Activated CD4-positive, alpha-beta T cell treated with anti-CD3 and anti-CD28 coated beads, Interleukin-2, amount 50 U/mL, for 4 hours (primary cell): ENCODE measurements around the gene APBB2.

Source experiments
- DNase-seq, 2 experiments: peaks; one replicate each; pipeline ENCODE4 v3.0.0-alpha.2; 2020

The APBB2 gene

DNA sequence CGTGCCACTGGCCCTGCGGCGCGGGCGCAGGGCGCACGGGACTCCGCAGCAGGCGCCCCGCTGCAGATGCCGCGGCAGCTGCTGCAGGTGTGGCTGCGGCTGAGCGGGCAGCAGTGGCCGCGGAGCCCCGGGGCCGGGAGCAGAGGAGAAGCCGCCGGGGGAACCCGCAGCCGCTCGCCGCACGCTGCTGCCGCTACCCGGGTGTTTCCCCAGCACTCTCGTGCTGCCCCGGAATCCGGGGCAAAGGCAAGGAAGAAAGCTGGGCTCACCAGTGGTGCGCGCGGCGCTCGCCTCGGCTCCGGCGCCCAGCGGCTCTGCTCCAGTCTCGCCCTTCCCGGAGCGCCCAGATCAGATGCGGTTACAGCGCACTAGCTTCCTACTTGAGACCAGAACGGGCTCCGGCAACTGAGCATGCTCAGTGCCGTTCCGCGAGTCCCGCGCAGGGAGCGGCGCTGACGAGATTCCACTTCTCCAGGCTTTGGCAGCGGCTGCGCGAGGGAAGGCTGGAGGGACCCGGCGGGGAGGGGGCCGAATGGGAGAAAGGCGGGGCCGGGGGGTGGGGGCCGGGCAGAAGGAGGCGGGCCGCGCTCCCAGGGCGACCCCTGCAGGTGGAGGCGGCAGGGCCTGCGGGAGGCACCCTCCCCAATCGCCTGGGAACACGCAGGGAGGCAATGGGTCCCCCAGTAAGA lies at the start of gene APBB2:
APBB2 (minus strand) TSS at position 407 of the 689 bp plus-strand sequence. CDS start 181,288 bp downstream, outside the sequence.
- DNase-seq, result peak; percentile 6 to 7

DNA sequence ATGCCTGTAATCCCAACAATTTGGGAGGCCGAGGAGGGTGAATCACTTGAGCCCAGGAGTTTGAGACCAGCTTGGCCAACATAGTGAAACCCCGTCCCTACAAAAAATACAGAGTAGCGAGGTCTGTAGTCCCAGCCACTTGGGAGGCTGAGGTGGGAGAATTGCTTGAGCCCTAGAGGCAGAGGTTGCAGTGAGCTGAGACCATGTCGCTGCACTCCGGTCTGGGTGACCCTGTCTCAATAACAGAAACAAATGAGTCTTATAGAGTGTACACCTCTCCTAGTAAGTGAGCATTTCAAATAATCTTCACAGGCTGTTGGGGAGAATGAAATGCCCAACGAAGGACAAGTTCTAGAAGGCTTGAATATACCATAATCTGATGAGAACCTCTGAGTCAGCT lies 47.9 kb upstream of the APBB2 start:
- DNase-seq, result no peak

DNA sequence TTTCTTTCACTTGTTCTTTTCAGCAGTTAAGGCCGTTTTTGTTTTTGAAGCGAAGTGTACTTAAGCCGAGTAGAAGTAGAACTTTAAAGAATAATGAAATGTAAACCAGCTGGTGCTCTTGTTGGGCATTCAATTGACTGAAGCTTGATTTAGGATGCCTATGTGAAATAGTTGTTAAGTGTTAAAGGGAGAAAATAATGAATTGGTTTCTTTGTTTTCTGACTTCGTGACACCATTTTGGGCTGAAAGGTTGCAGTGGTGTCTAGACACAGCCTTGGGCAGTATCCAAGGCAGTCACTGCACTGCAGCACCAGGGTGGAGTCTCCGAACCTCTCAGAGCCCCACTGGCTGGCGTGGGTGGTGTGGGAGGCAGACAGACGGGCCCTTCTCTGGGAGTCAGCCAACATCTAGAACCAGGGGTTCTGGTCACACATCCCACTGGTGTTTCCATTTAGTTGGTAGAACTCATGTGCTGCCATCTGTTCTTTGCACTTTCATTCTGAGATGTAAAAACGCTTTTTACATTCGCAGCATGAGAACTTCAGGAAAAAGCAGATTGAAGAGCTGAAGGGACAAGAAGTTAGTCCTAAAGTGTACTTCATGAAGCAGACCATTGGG lies 45.9 kb upstream of the APBB2 start:
- no peak for DNase-seq

DNA sequence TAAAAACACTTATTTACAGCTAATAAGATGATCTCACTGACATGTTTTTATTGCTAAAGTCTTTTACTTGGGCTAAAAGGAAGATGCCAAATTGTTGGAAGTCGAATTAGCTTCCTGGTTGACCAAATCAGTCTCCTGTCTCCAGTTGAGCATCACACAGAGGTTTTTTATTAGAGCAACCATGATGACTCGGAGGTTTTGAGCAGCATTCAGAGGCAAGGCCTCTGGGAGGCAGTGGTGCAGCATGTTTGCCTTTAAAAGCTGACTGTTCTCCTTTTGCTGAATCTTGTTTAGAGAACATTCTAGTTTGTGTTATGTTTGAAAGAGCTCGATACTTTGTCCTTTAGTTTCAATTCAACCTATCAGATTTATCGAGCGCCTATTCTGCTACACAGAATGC lies 44.4 kb upstream of the APBB2 start:
- no peak for DNase-seq

DNA sequence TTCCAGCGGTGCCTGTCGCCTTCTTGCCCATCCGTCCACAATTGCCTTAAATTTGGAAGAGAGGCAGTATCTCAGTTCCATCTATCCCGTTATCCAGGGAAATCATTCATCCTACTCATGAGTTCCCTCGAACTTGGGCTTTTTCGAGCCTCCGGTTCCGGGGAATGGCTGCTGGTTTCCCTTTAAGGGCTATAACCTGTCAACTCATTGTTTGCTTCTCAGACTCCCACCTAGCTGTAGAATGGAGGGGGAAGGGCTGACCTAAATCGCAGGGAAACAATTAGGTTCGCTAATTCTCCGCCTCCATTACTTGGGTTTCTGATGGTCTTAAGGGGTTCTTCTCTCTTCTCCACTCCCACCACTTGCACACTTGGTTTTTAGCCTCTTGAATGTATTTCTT lies 43.6 kb upstream of the APBB2 start:
- DNase-seq, result no peak

DNA sequence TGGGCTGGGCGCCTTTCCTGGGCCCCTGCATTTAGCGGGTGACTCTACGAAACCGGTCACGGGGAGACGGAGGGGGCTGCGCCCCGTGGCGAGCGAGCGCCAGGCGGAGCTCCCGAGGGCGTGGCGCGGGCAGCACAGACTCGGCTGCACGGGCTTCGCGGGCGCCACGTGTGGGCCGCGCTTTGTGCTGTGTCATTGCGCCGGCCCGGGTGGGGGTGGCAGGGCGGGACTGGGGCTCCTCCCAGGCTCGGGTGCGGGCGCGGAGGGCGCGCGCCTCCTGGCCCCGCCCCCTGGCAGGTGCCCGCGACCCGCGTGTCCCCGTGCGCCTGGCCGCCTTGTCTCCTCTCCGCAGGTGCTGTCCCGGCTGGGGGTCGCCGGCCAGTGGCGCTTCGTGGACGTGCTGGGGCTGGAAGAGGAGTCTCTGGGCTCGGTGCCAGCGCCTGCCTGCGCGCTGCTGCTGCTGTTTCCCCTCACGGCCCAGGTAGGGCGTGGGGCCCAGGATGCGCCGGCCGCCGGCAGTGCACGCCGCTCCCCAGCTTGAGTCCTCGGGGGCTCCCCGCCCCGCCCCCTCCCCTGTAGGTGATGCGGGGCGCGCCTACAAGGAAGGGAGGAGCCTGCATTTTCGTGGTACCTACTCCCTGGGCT lies 43.0 kb upstream of the APBB2 start:
- no peak for DNase-seq

DNA sequence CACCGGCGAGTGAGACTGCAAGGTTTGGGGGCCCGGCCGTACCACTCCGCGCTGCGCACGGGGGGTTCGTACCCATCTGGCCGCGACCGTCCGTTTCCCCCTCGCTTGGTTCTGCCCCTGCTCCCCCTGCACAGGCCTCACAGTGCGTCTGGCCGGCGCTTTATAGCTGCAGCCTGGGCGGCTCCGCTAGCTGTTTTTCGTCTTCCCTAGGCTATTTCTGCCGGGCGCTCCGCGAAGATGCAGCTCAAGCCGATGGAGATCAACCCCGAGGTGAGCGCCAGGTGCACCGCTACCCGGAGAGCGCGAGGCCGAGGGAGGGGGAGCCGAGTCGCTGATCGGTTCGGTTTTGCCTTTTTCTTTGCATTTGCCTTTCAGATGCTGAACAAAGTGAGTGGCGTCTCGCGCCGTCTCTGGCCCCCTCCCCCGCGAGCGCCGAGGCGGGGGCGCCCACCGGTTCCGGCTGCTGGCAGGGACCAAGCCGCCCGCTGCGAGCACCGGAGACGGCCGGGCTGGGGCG lies 42.5 kb upstream of the APBB2 start, which contains the start of gene UCHL1:
UCHL1 (plus strand) TSS at position 189 of the 517 bp plus-strand sequence; CDS start at position 238, 49 bp downstream.
- DNase-seq, result no peak

DNA sequence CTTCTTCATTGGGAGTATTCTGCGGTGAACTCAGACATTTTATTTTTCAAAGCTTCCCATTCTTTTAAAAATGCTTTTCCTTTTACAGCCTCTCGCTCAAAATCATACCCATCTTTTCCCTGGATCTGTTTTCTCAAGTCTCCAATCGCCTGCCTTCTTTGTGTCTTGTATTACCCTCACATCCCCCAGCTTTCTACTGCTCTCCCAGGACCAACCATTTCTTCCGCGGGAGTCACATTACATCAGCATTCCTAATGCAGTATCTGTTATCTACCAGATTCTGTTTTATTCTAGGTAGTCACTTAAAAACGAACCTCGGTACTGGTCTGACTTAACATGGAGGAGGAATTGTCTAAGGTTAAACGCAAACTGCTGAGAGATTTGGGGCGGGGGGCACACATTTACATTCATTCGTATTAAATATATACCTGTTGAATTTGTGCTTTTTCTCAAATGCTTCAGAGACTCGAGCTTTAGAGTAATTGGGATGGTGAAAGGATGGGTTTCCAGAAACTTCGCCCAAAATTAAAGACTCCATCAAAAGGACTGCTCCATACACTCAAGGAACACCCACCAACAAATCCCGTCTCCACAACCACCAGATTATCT lies 41.9 kb upstream of the APBB2 start:
- DNase-seq, result no peak

DNA sequence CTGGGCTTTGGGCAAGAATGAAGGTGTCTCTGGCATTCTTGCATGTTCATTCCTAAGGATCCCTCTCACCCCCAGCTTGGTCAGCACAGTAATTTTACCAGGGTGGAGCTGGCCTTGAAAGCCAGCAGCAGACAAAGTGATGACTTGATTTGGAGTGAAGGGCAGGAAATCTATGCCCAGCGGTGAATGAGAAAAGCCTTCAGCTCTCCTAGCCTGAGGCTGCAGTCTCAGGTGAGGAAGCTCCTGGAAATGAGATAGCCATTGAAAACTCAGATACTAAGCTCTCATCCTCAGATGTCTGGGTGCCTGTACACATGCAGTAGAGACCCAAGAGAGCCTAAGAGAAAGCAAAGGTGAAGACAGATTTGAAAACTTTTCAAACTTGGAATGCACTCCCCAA lies 31.6 kb upstream of the APBB2 start:
- no peak for DNase-seq

DNA sequence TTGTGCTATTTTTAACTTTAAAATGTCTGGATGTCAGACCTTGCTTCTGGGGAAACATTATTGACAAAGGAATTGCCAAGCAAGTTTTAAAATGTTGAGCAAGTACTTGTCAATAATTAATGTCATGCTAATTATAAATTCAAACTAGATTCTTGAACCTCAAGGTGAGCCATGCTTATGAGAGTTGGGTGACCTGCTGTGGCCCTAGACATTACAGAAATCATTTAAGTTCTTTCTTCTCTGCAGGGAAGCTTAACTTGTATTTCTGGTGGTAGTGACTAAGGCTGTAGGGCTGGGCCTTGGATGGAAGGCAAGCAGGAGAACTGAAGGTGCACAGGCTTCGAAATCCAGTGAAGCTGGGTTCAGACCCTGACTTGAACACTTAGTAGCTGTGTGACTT lies 27.6 kb upstream of the APBB2 start:
- no peak for DNase-seq

DNA sequence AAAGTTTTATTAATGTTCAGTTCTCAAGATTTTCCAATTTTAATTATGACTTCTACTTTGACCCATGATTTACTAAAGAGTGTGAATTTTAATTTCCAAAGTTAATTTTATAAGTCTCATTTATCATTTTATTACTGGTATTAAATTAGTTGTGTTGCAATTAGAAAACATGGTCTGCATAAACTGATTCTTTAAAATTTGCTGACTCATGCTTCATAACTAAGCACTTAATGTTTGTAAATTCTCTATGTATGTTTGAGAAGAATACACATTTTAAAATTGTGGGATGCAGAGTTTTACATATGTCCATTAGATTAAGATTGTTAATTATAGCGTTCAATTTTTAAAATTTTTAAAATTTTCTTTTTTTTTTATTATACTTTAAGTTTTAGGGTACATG lies 22.2 kb upstream of the APBB2 start:
- DNase-seq, result no peak

DNA sequence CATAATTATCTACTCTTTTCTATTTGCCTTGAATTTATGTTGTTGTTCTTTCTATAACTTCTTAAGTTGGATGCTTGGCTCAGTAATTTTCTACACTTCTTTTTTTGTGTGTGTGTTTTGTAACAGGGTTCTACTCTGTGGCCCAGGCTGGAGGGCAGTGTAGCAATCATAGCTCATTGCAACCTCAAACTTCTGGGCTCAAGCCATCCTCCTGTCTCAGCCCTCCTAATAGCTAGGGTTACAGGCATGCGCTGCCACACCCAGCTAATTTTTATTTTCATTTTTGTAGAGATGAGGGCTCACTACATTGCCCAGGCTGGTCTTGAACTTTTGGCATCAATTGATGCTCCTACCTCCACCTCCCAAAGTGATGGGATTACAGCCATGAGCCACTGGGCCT lies 21.7 kb upstream of the APBB2 start:
- DNase-seq, result no peak

DNA sequence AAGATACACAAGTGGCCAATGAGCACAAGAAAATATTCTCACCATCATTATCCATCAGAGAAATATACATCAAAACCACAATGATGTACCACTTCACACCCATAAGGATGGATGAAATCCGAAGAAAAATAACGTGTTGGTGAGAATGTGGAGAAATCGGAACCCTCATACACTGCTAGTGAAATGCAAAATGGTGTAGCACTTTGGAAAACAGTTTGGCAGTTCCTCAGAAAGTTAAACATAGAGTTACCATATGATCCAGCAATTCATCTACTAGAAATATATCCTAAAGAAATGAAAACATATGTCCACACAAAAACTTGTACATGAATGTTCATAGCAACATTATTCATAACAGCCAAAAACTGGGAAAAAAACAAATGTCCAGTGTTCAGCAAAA lies 18.5 kb upstream of the APBB2 start:
- DNase-seq, result no peak

DNA sequence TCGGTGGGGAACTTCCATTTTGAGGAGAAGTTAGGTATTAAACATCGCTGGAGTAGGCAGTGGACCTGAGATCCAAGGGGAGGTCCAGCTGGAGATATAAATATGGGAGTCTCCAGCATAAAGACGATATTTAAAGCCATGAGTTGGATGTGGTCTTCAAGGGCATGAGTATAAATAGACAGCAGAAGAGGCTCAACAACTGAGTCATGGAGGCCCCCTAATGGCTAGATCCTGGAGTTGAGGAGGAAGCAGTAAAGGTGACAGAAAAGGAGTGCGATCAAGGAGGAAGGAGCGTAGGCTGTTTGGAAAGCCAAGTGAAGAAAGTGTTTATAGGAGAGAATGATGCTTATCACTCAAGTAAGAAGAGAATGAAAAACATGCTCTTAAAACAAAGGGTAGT lies 18.1 kb upstream of the APBB2 start:
- no peak for DNase-seq

DNA sequence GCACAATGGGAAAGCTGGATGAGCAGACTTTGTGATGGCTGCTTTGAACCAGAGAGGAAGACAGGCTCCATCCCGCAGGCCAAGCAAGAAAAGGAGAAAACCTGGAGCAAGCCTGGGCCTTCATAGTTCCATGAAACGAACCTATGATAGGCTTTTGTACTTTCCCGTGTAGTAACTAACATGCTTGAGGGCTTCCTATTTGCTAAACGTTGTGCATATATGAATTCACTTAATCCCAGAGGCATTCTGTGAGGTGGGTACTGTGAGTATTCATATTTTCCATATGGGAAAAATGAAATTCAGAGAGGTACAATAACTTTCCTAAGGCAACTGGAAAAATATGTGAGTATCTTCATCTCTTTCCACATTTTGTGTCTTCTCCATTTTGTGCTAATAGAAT lies 13.6 kb upstream of the APBB2 start:
- DNase-seq, result no peak

DNA sequence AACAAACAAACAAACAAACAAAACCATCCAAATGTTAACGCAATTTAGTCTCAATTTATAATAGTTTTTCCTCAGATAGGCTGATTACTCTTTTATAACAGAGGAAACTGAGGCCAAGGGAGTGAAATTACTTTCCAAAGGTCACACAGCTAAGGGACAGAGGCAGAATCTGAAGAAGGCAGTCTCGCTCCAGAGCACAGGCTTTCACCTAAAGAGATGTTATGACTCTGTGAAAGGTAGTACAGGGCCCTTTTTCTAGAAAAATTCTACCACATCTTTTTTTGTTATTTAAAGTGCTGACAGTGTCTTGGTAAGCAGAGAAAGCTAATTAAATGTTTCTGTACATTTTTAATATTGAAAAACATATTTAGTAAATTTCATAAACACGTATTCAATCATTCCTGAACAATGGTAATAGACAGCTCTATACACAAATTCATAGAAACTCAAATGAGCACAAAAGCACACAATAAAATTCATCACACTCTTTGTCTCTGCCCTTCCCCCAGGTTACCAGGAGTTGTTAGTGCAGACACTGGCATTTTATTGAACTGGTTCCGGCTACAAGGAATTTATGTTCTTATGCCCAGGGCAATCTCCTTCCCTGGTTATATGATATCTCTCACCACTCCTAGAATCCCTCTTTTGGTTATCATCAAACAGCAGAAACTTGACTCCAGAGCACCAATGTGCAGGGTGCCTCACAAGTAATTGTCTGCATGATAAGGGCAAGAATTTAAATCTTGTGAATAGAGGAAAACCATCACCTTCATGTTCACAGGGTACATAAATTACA lies 7.7 kb upstream of the APBB2 start:
- no peak for DNase-seq

DNA sequence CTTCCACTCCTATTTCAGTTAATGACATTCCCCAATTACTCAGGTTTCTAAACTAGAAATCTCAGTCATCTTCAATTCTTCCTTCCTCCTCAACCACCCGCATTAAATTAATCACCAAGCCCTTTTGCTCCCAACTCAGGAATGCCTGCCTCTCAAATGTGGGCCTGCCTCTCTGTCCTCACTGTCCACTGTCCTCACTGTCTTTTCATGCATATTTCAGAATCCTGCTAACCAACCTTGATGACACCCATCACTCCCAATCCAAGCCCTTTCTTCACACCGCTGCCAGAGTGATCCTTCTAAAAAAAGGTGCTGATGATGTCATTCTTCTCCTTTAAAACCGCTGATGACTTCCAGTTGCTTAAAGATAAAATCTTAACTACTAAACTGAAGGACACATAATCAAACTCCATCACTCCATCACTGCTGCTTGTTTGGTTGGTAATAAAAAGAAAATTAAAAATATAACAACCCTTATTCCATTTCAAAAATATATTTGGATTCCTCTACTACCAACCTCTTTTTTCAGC lies 5.1 kb upstream of the APBB2 start:
- no peak for DNase-seq

DNA sequence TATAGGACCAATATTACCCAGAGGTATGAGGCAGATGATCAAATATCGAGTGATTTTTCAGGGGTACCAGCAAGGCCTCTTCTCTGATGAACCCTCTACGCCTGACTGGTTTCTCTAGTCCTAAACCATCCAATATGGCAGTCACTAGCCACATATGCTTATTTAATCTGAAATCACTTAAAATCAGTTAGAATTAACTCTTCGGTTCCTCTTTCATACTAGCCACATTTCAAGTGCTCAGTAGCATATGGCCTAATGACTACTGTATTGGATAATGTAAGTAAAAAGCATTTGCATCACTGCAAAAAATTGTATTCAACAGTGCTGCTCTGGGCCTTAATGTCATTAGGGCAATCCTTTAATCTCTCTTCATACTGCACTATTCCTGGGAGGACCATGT lies 4.4 kb upstream of the APBB2 start:
- no peak for DNase-seq

DNA sequence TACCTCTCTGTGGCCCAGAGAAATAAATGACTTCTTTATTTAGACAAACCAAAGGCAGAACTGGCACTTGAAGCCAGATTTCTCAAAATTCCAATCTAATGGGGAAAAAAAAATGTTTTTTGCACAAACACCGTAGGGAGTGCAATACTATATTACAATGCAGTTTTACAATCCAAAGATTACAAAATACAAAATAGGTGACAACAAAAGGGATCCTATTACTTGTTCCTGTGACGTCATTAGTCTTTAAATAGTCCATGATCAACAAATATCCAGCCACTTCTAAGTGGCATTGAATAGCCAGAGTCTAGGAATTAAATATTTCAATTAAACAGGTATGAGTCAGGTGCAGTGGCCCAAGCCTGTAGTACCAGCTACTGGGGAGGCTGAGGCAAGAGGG lies 3.0 kb upstream of the APBB2 start:
- no peak for DNase-seq

DNA sequence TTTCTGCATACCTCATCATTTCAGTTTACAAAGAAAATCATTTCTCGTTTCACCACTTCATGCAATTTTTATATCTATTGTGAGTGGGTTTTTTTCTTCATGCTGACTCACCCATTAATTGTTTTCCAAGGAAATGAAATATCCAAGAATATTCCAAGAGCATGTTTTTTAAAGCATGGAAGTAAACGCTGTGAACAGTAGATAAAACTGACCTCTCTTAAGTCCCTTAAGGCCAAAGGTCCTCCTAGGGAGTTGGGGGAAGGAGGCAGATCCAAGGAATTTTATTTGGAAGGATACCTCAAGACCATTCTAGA lies 2.6 kb upstream of the APBB2 start:
- DNase-seq, result no peak

DNA sequence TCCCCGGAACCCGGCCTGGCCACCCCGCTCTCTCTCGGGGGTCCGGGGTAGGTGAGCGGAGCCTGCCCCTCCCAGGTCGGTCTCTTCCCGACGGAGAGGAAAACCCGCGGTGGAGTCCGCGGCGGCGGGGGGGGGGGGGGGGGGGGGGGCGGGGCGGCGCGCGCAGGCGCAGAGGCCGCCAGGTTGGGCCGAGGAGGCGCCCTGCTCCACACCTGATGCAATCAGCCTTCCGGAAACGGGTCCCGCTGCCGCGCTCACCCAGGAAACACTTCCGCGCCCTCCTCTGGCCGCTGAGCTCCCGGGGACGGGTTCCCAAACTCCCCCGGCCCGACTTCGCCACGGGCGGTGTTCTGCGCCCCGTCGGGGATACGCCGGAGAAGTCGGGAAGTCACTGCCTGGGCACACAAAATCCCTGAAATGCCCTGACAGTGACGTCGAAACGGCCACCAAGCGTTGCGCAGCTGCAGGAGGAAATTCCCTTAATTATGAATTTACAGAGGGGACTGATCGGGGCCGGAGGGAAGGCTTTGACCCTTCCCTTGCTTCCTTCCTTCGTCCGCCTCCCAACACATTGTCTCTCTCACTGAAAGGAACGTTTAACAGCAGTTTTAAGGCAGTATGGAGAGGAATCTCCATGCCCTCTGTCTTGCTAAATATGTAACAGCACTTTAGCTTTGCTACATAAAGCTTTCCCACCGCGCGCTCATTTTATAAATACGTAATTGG lies 2.1 kb upstream of the APBB2 start:
- peak; percentile 11 to 27 for DNase-seq

DNA sequence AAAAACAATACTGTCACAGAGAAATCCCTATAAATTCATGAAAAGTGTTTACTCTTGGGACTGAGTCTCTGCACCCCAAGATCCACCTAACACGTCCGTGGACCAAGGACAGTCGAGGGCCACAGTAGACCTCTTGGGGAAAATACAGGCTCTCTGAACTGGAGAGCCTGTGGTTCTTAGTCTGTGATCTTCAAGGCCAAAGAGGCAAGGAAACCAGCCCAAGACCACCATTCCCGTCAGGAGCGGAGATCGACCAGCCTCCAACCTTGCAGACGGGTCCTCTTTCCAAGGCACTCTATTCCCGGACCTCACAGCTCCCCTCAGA lies 1.6 kb upstream of the APBB2 start:
- no peak for DNase-seq
